Activated CD4-positive, alpha-beta T cell treated with anti-CD3 and anti-CD28 coated beads, Interleukin-2, amount 50 U/mL, for 1 hour (primary cell): Measurements from ENCODE around the gene MICU1.
A peak's percentile ranks its signal among the peaks of the same experiment; 100 is the strongest.

Experiments
- DNase-seq: peaks from one replicate; pipeline ENCODE4 v3.0.0-alpha.2; 2020

MICU1 gene

DNA sequence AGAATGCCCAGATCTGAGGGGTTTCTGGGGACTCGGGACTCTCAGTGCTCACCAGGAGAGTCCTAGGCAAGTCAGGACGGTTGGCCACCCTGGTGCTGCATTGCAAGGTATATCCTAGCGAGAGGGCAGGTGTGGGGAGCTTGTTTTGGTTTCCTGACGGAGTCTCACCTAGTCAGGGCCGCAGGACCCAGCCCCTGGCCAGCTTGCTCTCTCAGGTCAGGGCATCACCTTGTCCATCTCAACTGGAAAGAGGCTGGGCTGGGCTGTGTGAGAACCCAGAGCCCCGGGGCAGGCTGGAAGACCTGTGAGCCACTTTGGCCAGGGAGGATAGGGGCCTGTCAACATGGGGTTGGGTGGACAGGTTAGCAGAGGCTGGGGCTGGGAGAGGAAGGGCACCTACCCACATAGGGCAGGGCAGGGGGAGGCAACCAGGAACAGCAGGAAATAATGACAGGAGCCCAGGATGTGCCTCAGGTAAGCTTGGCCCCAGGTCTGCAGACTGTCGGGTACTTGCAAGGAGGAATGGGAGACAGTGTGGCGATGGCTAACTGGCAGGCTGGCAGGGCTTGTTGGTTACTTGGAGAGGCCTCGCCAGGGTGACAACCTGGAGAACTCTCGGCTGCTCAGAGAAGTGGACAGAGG lies 302.6 kb downstream of the MICU1 start:
- DNase-seq = no peak

DNA sequence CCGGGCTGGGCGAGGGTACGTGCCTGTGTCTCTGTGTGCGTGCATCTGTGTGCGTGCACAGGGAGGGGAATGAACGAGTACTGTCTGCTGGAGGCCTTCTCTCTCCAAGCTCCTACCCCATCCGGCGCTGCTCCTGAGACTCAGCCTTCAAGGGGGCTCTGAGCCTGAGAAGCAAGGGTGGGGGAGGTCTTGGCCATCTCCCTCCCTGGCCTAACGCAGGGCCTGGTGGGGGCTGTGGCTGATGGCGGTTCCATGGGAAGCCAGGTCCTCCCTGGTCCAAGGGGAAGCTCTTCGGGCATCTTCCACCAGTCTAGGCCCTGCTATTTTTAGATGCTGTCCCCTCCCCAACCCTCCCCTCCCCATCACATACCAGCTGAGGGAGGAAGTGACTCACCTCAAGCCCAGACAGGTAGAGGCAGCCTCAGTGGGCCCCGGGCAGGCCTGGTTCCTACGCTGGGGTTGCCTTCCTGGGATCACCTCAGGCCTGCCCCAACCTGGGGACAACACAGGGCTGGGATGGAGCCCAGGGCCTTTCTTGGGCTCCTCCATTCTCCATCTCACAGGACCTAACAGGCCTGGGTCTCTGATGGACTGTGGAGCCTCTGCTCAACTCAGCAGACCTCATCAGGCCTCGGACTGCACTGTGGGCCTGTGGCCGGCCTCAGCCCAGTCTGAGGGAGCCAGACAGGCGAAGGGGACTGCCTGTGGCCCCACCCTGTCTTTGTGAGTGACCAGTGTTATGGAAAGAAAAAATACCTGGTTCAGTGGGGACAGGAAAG lies 303.4 kb downstream of the MICU1 start:
- peak; percentile 62 for DNase-seq

DNA sequence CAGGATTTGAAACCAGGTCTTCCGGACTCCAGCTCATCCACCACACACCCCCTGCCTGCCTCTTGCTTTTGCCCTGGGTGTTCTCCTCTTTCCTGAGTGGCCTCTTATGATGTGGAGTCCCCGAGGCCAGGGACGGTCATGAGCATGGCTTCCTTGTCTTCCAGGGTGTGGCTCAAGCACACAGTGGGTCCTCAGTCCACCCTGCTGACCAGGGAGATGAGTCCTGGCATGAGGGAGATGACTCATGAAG lies 303.9 kb downstream of the MICU1 start:
- no peak for DNase-seq

DNA sequence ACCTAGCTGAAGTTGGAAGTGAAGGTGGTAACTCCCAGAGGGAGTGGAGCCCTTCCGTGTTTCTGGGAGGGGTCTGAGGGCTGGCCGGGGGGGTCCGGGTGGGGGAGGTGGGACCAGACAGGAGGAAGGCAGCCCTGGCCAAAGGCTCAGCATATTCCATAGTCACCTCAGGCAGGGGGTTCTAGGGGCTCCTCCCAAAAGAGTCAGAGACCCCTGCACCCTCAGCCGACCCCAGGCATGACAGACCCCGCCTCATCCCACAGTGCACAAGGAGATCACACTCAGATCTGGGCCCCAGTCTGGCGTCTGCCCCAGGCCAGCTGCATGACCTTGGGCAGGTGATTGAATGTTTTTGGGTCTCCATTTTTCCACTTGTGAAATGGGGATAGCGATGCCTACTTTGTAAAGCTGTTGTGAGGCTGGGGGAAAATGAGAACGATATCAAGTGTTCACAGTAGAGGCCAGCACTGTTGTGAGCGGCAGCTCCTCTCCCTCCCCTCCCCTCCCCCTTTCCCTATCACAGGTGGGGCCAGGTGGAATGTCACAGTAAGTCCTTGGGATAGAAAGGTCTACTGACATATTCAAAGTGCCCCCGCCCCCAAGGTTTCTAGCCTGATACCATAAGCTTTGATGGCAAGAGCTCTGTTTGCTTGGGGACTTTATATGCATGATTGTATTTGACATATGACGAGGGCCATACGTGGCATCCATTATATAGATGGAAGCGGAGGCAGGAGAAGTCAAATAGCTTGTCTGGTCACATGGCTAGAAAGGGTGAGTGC lies 304.4 kb downstream of the MICU1 start:
- DNase-seq = no peak

DNA sequence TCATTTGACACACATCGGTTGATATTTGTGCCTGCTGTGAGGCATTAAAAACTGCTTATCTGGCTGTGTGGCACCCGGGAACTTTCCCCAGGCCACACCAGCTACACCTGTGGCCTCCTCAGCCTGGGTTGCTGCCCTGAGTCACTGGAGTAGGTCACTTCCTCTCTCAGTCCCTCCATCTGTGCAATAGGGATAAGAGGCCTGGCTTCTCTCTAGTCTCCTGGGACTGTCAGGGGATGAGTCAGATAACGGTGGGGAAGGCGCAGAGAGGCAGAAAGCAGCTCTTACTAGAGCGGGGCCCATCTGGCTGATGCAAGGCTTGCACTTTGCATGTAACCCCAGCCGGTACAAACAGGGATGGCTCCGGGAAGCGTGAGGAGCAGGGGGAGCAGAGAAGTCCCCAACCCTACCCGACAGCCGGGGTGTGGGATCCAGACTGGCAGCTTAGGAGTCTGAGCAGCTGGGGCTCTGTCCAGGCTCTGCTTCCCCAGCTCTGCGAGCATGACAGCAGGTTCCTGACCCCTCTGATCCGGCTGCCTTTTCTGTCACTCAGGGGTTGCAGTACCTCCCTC lies 305.1 kb downstream of the MICU1 start:
- DNase-seq = peak; percentile 47

DNA sequence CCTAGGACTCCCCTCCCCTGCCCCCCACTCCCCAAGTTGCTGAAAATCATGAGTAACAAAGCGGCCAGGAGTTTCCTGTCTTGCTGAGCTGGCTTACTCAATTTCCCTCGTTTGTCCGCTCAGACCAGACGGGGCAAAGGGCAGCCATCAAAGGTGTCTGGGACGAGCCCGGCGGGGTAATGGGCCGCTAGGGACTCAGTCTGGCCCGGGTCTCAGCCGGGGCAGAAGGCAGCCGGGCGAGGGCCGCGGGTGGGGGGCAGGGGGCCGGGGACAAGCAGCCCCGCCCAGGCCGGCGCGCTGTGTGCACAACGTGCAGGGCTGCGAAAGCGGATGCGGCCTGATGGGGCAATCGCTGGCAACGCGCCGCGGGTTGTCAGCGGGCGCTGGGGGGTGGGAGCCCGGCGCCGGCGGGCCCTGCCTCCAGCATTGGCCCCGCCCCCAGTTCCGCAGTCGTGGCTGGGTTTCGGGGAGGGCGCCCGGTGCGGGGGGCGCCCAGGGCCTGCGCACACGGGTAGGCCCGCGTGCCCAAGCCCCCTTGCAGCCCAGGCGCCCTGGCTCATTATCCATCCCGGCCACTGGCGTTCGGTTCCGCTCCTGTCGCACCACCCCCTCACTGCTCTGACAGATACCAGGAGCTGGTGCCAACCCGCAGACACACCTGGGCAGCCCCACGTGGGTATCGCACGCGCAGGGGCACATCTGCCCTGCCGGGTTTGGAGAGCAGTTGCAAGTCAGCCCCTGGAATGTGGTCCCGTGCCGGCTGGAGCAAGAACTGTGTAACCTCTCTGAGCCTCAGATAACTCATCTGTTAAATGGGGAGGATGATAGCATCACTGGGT lies 306.2 kb downstream of the MICU1 start:
- peak; percentile 82 for DNase-seq

DNA sequence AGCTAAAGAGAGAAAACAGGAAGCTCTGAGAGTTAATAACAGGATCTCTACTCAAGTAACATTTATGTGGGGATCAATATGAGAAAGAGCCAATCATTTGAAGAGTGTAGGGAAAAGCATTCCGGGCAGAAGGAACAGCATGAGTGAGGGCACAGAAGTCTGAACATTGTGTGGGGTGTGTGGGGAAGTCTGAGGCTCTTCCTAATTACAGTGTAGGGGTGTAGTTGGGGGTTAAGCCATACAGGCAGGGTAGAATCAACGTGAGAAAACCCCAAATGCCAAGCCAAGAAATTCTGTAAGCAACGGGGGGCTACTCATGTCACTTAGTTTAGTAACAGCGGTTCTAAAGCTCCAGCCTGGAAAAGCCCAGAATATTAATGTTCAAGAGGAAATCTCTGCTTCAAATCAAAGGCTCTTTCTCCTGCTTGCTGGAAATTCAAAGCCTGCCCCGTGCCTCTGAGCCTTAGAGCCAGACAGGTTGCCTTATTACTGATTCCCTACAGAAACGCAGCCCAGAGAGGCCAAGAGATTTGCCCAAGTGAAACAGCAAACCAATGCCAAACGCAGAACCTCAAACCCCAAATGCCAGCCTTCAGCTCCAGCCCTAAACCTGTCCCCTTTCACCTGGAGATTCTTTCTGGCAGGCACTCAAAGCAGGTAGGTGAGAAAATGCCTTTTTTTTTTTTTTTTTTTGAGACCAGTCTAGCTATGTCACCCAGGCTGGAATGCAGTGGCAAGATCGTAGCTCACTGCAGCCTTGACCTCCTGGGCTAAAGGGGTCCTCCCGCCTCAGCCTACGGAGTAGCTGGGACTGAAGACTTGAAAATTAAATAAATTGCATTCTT lies 307.2 kb downstream of the MICU1 start:
- no peak for DNase-seq
